DMS 273 (cell line): Measurements from ENCODE around the gene RBBP6.
"Not testable (repeated sequence)": the region's sequence is repeated elsewhere in the genome, so short reads cannot be mapped to it uniquely, and the experiment has no call there.

Experiments used
- DNase-seq: peaks from one replicate; lab custom pipeline; 2025; ENCODE audit not compliant: unreplicated experiment; lab: John Stamatoyannopoulos, UW

RBBP6 gene

GRCh38 chr16:24562811-24563210, 23.4 kb downstream of the RBBP6 start:
- DNase-seq = no peak

GRCh38 chr16:24568392-24568791, 29.0 kb downstream of the RBBP6 start:
- DNase-seq = peak; percentile 32

GRCh38 chr16:24571096-24571495, 31.7 kb downstream of the RBBP6 start:
- DNase-seq = no peak

GRCh38 chr16:24572069-24572468, 32.7 kb downstream of the RBBP6 start:
- peak; percentile 9 for DNase-seq

GRCh38 chr16:24573141-24573540, 33.8 kb downstream of the RBBP6 start:
- no peak for DNase-seq

- DNase-seq = not testable (repeated sequence)
Measured at GRCh38 chr16:24574515-24575485, 35.4 kb downstream of the RBBP6 start.

GRCh38 chr16:24575791-24576190, 36.4 kb downstream of the RBBP6 start:
- DNase-seq = not testable (repeated sequence)

- DNase-seq = no peak
Measured at GRCh38 chr16:24577167-24577566, 37.8 kb downstream of the RBBP6 start.

- peak; percentile 29 for DNase-seq
Measured at GRCh38 chr16:24580665-24581064, 41.3 kb downstream of the RBBP6 start.

- DNase-seq = no peak
Measured at GRCh38 chr16:24583494-24583893, 44.1 kb downstream of the RBBP6 start.

GRCh38 chr16:24589997-24590396, 50.6 kb downstream of the RBBP6 start:
- no peak for DNase-seq

- DNase-seq = no peak
Measured at GRCh38 chr16:24598777-24599437, 59.5 kb downstream of the RBBP6 start.

GRCh38 chr16:24609417-24609739, 70.0 kb downstream of the RBBP6 start:
- no peak for DNase-seq

- peak; percentile 89 for DNase-seq
Measured at GRCh38 chr16:24609740-24610415, 70.5 kb downstream of the RBBP6 start.

GRCh38 chr16:24610416-24610755, 71.0 kb downstream of the RBBP6 start:
- DNase-seq = peak; percentile 57

GRCh38 chr16:24611310-24611709, 71.9 kb downstream of the RBBP6 start:
- DNase-seq = no peak

GRCh38 chr16:24612656-24613055, 73.3 kb downstream of the RBBP6 start:
- DNase-seq = no peak

GRCh38 chr16:24613267-24613666, 73.9 kb downstream of the RBBP6 start:
- not testable (repeated sequence) for DNase-seq

GRCh38 chr16:24617502-24617901, 78.1 kb downstream of the RBBP6 start:
- DNase-seq = no peak
